ENCODE measurements around the gene SUMO3.

DNA sequence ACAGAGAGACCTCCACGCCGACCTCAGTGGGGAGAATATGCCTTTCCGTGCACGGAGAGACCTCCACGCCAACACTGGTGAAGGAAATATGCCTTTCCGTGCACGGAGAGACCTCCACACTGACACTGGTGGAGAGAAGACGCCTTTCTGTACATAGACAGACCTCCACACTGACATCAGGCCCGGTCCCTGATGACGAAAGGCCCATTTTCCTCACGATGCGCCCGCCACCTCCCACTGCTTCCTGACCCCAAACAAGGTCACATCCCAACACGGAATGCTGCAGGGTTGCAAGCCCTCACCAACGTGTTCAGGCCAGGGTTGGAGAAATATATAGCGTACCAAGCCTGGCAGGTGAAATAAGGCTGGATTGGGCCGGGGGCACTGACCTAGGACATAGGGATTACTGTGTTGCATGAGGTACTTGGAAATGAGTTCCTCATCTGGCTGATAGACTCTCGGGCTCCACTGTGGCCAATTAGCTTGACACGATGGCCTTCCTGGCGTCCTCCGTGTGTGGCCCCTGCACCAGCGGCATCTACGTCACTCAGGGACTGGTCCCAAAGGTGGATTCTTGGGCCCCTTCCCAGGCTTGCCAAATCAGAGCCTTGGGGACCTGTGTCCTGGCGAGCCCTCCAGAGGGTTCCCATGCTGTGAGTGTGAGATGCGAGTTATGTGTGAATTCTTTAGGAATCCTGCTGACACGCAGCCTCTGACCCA lies 16.5 kb upstream of the SUMO3 start:
- TF ChIP-seq, protein P1, sequence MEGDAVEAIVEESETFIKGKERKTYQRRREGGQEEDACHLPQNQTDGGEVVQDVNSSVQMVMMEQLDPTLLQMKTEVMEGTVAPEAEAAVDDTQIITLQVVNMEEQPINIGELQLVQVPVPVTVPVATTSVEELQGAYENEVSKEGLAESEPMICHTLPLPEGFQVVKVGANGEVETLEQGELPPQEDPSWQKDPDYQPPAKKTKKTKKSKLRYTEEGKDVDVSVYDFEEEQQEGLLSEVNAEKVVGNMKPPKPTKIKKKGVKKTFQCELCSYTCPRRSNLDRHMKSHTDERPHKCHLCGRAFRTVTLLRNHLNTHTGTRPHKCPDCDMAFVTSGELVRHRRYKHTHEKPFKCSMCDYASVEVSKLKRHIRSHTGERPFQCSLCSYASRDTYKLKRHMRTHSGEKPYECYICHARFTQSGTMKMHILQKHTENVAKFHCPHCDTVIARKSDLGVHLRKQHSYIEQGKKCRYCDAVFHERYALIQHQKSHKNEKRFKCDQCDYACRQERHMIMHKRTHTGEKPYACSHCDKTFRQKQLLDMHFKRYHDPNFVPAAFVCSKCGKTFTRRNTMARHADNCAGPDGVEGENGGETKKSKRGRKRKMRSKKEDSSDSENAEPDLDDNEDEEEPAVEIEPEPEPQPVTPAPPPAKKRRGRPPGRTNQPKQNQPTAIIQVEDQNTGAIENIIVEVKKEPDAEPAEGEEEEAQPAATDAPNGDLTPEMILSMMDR (conservative IDR thresholded peaks at IDR 0.05) = no peak
- TF ChIP-seq EZH2 (IDR thresholded peaks at IDR 0.05; ENCODE audit: low read depth) = no peak

Data from PC-9 (cell line).